ENCODE data around the gene NEURL4.

Gene NEURL4

DNA sequence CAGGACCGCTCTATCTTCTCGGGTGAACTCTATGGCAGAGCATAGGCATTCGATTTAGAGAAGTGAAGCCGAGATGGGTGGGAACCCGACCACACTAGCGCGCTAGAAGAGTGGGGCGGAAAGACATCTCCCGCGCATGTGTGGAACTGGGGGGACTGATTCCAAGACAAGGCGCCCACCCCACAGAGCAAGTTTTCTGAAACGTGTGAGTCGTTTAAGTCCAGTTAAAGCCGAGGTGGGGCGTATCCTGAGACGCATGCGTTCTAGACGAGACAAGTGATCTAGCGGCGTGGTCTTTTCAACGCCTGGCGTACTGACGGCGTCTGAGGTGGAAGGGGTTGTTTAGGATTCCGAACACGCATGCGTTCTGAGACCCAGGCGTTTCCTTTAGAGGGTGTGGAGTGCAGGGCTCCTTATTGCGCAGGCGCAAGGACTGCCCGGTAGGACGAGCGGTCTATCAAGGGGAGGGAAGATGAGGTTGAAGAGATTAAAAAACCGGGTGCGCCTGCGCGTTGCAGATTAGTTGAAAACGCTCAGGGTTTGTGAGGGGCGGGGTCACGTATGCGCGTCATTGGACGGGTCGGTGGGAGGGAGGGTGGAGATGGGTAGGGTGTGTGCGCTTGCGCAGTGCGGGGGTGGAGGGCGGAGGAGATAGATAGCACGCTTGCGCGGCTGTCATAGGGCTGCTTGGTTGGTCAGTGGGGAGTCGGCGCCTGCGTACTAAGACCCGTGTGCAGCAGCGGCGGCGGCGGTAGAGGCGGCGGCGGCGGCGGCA is 22.0 kb downstream of the NEURL4 start, which contains the start of gene EIF5A:
Gene EIF5A, plus strand, starts transcription at position 718 of the 775 bp plus-strand sequence. CDS start 2,008 bp downstream, outside the sequence.
- peak; percentile 100 for DNase-seq (ENCODE audit: low read depth in 3 of 3, low spot score in 1 of 3)

- no peak for DNase-seq (ENCODE audit: low read depth in 3 of 3, low spot score in 1 of 3)
Observed at GRCh38 chr17:7304179-7304578, 25.0 kb downstream of the NEURL4 start.

DNA sequence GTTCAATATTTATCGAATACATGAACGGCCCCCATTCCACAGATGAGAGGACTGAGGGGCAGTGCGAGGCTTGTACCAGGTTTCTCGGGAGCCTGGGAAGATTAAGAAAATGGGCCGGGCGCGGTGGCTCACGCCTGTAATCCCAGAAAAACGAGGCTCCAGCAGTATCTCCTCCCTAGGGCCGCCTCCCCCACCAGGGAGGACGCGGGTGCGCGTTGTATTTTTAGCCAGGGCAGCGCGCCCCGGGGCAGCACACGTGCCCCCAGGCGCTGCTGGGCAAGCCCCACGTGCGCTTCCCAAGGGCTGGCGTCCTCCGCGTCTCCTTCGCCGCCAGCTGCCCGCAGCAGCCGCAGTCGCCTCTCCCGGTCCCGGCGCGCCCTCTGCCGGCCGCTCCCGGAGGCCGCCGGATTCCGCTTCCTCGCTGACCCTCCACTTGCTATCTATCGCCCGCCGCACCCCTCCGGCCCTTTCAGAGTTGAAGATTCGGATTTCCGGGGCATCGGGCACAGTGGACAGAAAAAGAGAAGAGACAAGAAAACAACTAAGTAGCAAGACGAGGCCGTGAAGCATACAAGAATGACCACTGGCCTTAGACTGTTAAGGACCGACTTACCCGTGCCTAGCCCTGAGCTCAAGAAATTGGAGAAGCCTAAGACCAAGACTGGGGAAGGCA is 32.8 kb downstream of the NEURL4 start:
- DNase-seq (ENCODE audit: low read depth in 3 of 3, low spot score in 1 of 3), result peak in 1 of 3 donors; percentile 59

DNA sequence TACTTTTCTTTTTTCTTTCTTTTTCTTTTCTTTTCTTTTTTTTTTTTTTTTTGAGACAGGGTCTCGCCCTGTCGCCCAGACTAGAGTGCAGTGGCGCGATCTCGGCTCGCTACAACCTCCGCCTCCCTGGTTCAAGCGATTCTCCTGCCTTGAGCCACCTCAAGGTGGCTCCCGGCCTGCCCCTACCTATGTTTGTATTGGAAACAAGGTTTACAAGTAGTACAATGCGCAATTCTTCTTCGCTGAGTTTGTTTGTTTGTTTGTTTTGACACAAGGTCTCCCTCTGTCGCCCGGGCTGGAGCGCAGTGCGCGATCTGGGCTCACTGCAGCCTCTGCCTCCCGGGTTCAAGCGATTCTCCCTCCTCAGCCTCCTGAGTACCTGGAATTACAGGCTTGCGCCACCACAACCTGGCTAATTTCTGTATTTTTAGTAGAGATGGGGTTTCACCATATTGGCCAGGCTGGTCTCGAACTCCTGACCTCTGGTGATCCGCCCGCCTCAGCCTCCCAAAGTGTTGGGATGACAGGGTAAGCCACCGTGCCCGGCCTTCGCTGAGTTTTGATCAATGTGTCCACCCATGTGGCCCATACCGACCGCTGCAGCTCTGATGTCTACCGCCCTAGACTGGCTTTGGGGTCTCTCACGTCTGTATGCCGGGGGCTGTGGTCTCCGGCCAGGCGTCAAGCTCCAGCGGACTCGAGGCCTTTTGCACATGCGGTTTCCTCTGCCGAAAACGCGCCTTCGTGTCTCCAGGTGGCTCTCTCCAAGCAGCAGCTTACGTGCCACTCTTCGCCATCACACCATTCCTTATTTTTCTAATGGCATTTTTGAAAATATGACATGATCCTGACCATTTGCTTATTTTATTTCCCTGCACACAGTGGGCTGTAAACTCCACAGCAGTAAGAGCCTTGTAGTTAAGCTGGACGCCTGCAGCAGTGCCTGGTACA is 33.6 kb downstream of the NEURL4 start:
- DNase-seq (ENCODE audit: low read depth in 3 of 3, low spot score in 1 of 3), result no peak

DNA sequence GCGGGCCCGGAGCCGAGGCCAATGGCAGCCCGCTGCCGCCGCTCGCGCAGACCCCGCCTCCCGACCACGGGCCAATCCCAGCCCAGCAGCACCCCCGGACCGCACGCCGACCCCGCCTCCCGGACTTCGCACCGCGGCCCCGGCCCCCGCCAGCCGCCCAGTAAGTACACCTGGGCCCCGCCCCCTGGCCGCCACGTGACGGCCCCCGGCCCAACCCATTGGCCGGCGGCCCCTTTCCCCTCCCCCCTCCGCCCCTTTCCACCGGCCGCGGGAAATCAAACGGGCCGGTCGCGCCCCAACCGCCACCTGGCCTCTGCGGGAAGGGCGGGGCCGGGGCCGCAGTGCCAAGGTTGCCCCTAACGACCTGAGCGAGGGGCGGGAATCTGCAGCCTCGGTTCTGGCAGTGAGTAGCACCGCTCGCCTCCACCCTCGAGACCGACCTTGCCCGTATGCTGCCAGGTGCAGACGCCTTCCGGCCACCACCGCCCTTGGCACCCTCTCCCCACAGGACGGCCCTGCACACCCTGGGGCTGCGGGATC is 34.5 kb downstream of the NEURL4 start, which contains the start of gene YBX2:
Gene YBX2, minus strand, starts transcription at position 26 of the 540 bp plus-strand sequence. CDS start 139 bp downstream, outside the sequence.
- DNase-seq (ENCODE audit: low read depth in 3 of 3, low spot score in 1 of 3), result peak in 1 of 3 donors; percentile 59

GRCh38 chr17:7293816-7294613 is 35.1 kb downstream of the NEURL4 start:
- DNase-seq (ENCODE audit: low read depth in 3 of 3, low spot score in 1 of 3), result no peak

DNA sequence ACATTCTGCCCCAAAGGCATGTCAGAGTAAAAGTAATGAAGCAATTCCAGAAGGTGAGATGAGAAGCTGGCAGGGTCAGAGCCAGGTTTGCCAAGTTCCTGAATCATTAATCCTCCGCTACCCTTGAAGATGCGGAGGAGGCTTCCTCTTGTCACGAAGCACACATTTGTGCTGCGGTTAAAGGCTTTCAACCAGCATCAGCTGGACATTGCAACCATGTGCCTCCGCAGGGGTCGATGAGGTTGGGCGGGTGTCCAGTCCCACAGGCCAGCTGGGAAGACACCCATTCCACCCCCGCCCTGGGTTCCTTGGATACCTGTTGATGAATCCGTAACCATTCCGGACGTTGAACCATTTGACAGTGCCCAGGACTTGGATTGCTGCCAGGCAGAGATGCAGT is 36.0 kb downstream of the NEURL4 start:
- no peak for DNase-seq (ENCODE audit: low read depth in 3 of 3, low spot score in 1 of 3)

DNA sequence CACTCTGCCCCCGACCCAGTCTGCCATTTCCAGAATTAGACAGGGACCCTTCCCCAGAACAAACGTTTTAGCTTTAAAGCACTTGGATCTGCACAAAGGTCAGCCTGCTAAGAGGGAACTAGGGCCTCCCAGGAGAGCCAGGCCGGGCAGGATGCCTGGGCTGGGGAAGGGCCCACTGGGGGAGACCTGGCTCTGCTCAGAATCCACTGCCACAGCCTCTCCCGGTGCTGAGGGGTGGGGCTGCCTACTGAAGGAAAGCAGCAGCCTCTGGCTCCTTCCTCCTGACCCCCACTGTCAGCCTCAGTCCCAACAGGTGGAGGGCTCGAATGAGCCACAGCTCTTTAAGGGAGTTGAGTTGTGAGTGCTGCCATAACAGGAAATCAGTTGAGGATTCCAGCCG is 36.4 kb downstream of the NEURL4 start:
- DNase-seq (ENCODE audit: low read depth in 3 of 3, low spot score in 1 of 3), result no peak

- DNase-seq (ENCODE audit: low read depth in 3 of 3, low spot score in 1 of 3), result no peak
Observed at GRCh38 chr17:7292194-7292593, 36.9 kb downstream of the NEURL4 start.

DNA sequence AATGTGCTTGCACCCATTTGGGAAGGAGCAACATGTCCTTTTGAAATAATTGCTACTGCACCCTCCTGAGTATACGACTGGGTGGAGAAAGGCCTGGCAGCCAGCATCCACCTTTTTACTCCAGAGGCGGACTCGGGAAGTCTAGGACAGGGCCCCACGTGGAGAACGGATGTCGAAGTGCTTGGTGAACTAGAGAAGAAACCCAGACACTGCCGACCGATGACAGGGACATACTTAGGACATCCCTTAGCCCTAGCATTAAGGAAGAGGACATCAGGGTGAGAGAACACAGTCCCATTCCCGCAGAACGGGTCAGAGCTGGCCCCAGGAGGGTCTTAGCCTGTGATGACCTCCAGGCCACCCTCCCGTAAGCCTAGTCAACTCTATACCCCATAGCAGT is 38.5 kb downstream of the NEURL4 start:
- DNase-seq (ENCODE audit: low read depth in 3 of 3, low spot score in 1 of 3), result no peak

GRCh38 chr17:7290166-7290565 is 39.0 kb downstream of the NEURL4 start:
- DNase-seq (ENCODE audit: low read depth in 3 of 3, low spot score in 1 of 3), result no peak

GRCh38 chr17:7289256-7290032 is 39.7 kb downstream of the NEURL4 start:
- DNase-seq (ENCODE audit: low read depth in 3 of 3, low spot score in 1 of 3), result no peak

DNA sequence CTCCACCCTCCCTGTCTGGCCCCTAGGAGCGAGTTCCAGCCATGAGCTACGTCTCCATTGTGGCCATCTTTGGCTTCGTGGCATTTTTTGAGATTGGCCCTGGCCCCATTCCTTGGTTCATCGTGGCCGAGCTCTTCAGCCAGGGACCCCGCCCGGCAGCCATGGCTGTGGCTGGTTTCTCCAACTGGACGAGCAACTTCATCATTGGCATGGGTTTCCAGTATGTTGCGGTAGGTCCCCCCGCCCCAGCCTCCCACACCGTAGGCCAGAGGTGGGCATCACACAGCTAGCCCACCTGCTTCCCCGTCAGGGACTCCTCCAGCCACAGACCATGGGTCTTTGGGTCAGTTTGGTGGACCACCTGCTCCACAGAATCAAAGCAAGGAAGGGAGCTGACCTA is 43.5 kb downstream of the NEURL4 start:
- no peak for DNase-seq (ENCODE audit: low read depth in 3 of 3, low spot score in 1 of 3)

- DNase-seq (ENCODE audit: low read depth in 3 of 3, low spot score in 1 of 3), result no peak
Observed at GRCh38 chr17:7284911-7285310, 44.2 kb downstream of the NEURL4 start.

- no peak for DNase-seq (ENCODE audit: low read depth in 3 of 3, low spot score in 1 of 3)
Observed at GRCh38 chr17:7283471-7284216, 45.5 kb downstream of the NEURL4 start.

- DNase-seq (ENCODE audit: low read depth in 3 of 3, low spot score in 1 of 3), result no peak
Observed at GRCh38 chr17:7282752-7283321, 46.3 kb downstream of the NEURL4 start.

GRCh38 chr17:7281953-7282751 is 47.0 kb downstream of the NEURL4 start:
- no peak for DNase-seq (ENCODE audit: low read depth in 3 of 3, low spot score in 1 of 3)

Data from stimulated activated CD4-positive, alpha-beta T cell treated with anti-CD3 and anti-CD28 coated beads, TNF-alpha, amount 100 ng/mL, for 1 hour (primary cell).